Endothelial cell of umbilical vein (primary cell): Measurements from ENCODE around the gene ATXN10. TPM values are rescaled to one million over a fixed set of nuclear protein-coding genes. Genes with fewer than 3 reads are reported as not detected.

ENCODE experiments used
- BruUV-seq: library from RNA; stranded (reverse); fragments of 400-500 nt; replicated peaks from 2 replicates; lab custom pipeline; 2021; lab: Mats Ljungman, UMichigan
- CTCF ChIA-PET: fragments of 300-600, 350-600 bp; sonication (Branson Sonifier 250); formaldehyde crosslinking; loops from one replicate; lab custom pipeline; 2021; ENCODE audit warnings: antibody characterized with exemption, inconsistent platforms; lab: Charles Lee
- POLR2A ChIA-PET: fragments of 300-600, 350-600 bp; sonication (Branson Sonifier 250); formaldehyde crosslinking; loops from one replicate; lab custom pipeline; 2021; ENCODE audit warnings: antibody characterized with exemption, inconsistent platforms; lab: Charles Lee
- DNase-seq: peaks from one replicate; pipeline ENCODE4 v3.0.0-alpha.2; 2011; ENCODE audit warnings: low read depth, low spot score
- FAIRE-seq: peaks from 2 replicates; lab custom pipeline; 2011; peaks lifted over from hg19 to GRCh38; lab: Jason Lieb, UNC
- H2AFZ ChIP-seq: 2 replicates; pipeline ENCODE4 v1.6.0; 2012; ENCODE audit warnings: low read depth, low read length, control low read depth, inconsistent platforms
- H3K27ac ChIP-seq: 2 replicates; pipeline ENCODE4 v1.5.1; 2011; ENCODE audit warnings: low read depth, mild to moderate bottlenecking, control low read depth, low read length, moderate library complexity; ENCODE audit not compliant: insufficient read depth
- H3K27me3 ChIP-seq, 2 experiments: 2 replicates each; pipeline versions ENCODE4 v1.6.0 to v1.6.1; 2011; ENCODE audit warnings: low read length in 2 of 2, mixed read lengths in 1 of 2; ENCODE audit not compliant: control insufficient read depth in 2 of 2, insufficient read depth in 2 of 2
- H3K36me3 ChIP-seq, 2 experiments: 2 replicates in 1 of 2; 3 replicates in 1 of 2; pipeline ENCODE4 v1.5.1; 2011; ENCODE audit warnings: low read length in 2 of 2, mild to moderate bottlenecking in 1 of 2, moderate library complexity in 1 of 2; ENCODE audit not compliant: control insufficient read depth in 2 of 2, insufficient read depth in 2 of 2; ENCODE audit errors: extremely low read depth in 1 of 2
- H3K4me1 ChIP-seq: 3 replicates; pipeline ENCODE4 v1.5.1; 2011; ENCODE audit warnings: mild to moderate bottlenecking, low read length; ENCODE audit not compliant: control insufficient read depth, insufficient read depth; ENCODE audit errors: extremely low read depth
- H3K4me2 ChIP-seq: 2 replicates; pipeline ENCODE4 v1.6.1; 2011; ENCODE audit warnings: low read length, control low read depth, mixed read lengths; ENCODE audit not compliant: insufficient read depth
- H3K4me3 ChIP-seq, 3 experiments: fragments of 200-600 bp in 1 of 3; sonication (generic), shearing (Covaris generic) in 1 of 3; replicated peaks in 1 of 3; 2 replicates each; pipeline ENCODE4 v1.5.1; 2011 to 2016; ENCODE audit warnings: control low read depth in 3 of 3, low read length in 3 of 3, mild to moderate bottlenecking in 2 of 3, inconsistent platforms in 1 of 3, low read depth in 1 of 3, moderate library complexity in 1 of 3; ENCODE audit not compliant: insufficient read depth in 1 of 3
- H3K79me2 ChIP-seq: 2 replicates; pipeline ENCODE4 v1.6.0; 2012; ENCODE audit warnings: low read length, inconsistent platforms; ENCODE audit not compliant: control insufficient read depth, insufficient read depth
- H3K9ac ChIP-seq: replicated peaks from 2 replicates; pipeline ENCODE3; 2011; ENCODE audit warnings: low read length, control low read depth; ENCODE audit not compliant: insufficient read depth; ENCODE audit errors: extremely low read depth
- H3K9me1 ChIP-seq: replicated peaks from 3 replicates; pipeline ENCODE4 v1.6.0; 2011; ENCODE audit warnings: mild to moderate bottlenecking, low read length; ENCODE audit not compliant: control insufficient read depth, insufficient read depth; ENCODE audit errors: extremely low read depth
- H3K9me3 ChIP-seq: replicated peaks from 2 replicates; pipeline ENCODE4 v1.5.1; 2012; ENCODE audit warnings: low read length, inconsistent platforms; ENCODE audit not compliant: control insufficient read depth, insufficient read depth
- H4K20me1 ChIP-seq: replicated peaks from 2 replicates; pipeline ENCODE3; 2011; ENCODE audit warnings: mild to moderate bottlenecking, low read length; ENCODE audit not compliant: control insufficient read depth, insufficient read depth; ENCODE audit errors: extremely low read depth
- CTCF ChIP-seq, 2 donors: IDR thresholded peaks; 1 replicate in 1 of 2; 2 replicates in 1 of 2; pipeline ENCODE4 v1.5.1; 2011; ENCODE audit warnings: low read length in 2 of 2, mild to moderate bottlenecking in 2 of 2, moderate library complexity in 2 of 2, control low read depth in 1 of 2, inconsistent platforms in 1 of 2, low read depth in 1 of 2; ENCODE audit not compliant: insufficient read depth in 1 of 2; ENCODE audit errors: extremely low read depth in 1 of 2
- EZH2 ChIP-seq: IDR thresholded peaks from 2 replicates; pipeline ENCODE4 v1.6.1; 2012; ENCODE audit warnings: borderline replicate concordance, low read depth, mild to moderate bottlenecking, moderate library complexity, low read length, inconsistent platforms; ENCODE audit not compliant: severe bottlenecking
- FOS ChIP-seq: IDR thresholded peaks from 2 replicates; pipeline ENCODE4 v1.6.1; 2011; ENCODE audit warnings: mild to moderate bottlenecking, low read length, moderate library complexity, borderline replicate concordance; ENCODE audit not compliant: insufficient read depth
- GATA2 ChIP-seq: IDR thresholded peaks from 2 replicates; pipeline ENCODE4 v1.7.0; 2011; ENCODE audit warnings: low read depth, mild to moderate bottlenecking, moderate library complexity, mixed read lengths, low read length; ENCODE audit not compliant: insufficient read length, insufficient read depth
- JUN ChIP-seq: IDR thresholded peaks from 2 replicates; pipeline ENCODE4 v1.6.1; 2011; ENCODE audit warnings: borderline replicate concordance, low read depth; ENCODE audit not compliant: insufficient read length, insufficient read depth
- MAX ChIP-seq: IDR thresholded peaks from 2 replicates; pipeline ENCODE4 v1.6.1; 2011; ENCODE audit not compliant: insufficient read depth, insufficient read length
- MYC ChIP-seq: IDR thresholded peaks from one replicate; pipeline ENCODE4 v1.6.1; 2011; ENCODE audit warnings: mild to moderate bottlenecking, low read depth, low read length
- POLR2A ChIP-seq: IDR thresholded peaks from 2 replicates; pipeline ENCODE4 v1.6.1; 2012; ENCODE audit warnings: low read depth, mild to moderate bottlenecking, control low read depth, low read length
- POLR2AphosphoS5 ChIP-seq: IDR thresholded peaks from 2 replicates; pipeline ENCODE4 v1.6.1; 2012; ENCODE audit warnings: low read depth, mild to moderate bottlenecking, control low read depth, low read length, moderate library complexity; ENCODE audit not compliant: insufficient read depth
- dilution Hi-C: fragments of 300-500 bp; cut with MboI; formaldehyde crosslinking; loops from one replicate; pipeline ENCODE4 v1.15.0; 2019; ENCODE audit warnings: low sequenced_read_pairs; ENCODE audit not compliant: extremely low pct_ligation_motif_present
- intact Hi-C: fragments of 100-400 bp; cut with micrococcal nuclease; formaldehyde crosslinking; loops from one replicate; pipeline ENCODE4 v1.10.0; 2022
- polyA plus RNA-seq, 4 experiments: library from polyadenylated mRNA; depleted of rRNA in 3 of 4; stranded (reverse) in 3 of 4; unstranded in 1 of 4; fragments of >200 nt; gene quantifications; 2 replicates each; pipeline versions ENCODE4 v1.2.1 to v1.2.3, GENCODE V29; 2011 to 2012; ENCODE audit warnings: missing spikeins in 1 of 4
- total RNA-seq: library from RNA; stranded (reverse); gene quantifications from 2 replicates; pipeline ENCODE4 v1.2.3, GENCODE V29; 2021

The ATXN10 gene
- total and polyA plus RNA-seq, 2 donors (not counting 3 experiments of a cell fraction or from before 2014, with no cell fraction given), result 73.2 to 91.9 TPM

- DNase-seq, result no peak
- Histone ChIP-seq H3K27me3 (peaks cover 44 to 45% of the 10 kb centered on the region in 2 experiments), H2AFZ (no peak overlapping the region), H3K4me3 (no peak overlapping the region), H3K36me3 (no peaks in the 10 kb centered on the region), H3K9me1 (no peaks in the 10 kb centered on the region), H4K20me1 (no peaks in the 10 kb centered on the region), H3K9me3 (no peaks in the 10 kb centered on the region), H3K4me1 (no peaks in the 10 kb centered on the region), H3K9ac (no peak overlapping the region), H3K79me2 (no peaks in the 10 kb centered on the region), H3K4me2 (no peak overlapping the region), H3K27ac (no peak overlapping the region)
- POLR2A ChIA-PET, result no interaction called here
- no peak for TF ChIP-seq CTCF (IDR thresholded peaks at IDR 0.05; ENCODE audit: extremely low read depth in 1 of 2, insufficient read depth in 1 of 2, low read depth in 1 of 2, low read length in 2 of 2)
- peak; percentile 78 for TF ChIP-seq EZH2
- TF ChIP-seq POLR2A, result no peak
- no peak for TF ChIP-seq FOS
- no peak for FAIRE-seq
- BruUV-seq, result no TSS peak
- intact Hi-C loops, result no loop called here
- CTCF ChIA-PET, result no interaction called here
- dilution Hi-C loops, result no loop called here
Observed at GRCh38 chr22:45880716-45881523, 209.3 kb downstream of the ATXN10 start.

- dilution Hi-C loops, result no loop called here
- Histone ChIP-seq H3K4me1 (no peaks in the 10 kb centered on the region), H3K4me3 (no peak overlapping the region), H3K27me3 (peaks cover 43 to 44% of the 10 kb centered on the region in 2 experiments), H3K4me2 (no peak overlapping the region), H3K79me2 (no peaks in the 10 kb centered on the region), H2AFZ (no peak overlapping the region), H3K9me3 (no peaks in the 10 kb centered on the region), H3K9me1 (no peaks in the 10 kb centered on the region), H3K9ac (no peak overlapping the region), H3K36me3 (no peaks in the 10 kb centered on the region), H4K20me1 (no peaks in the 10 kb centered on the region), H3K27ac (no peak overlapping the region)
- POLR2A ChIA-PET, result no interaction called here
- no TSS peak for BruUV-seq
- intact Hi-C loops, result no loop called here
- DNase-seq (no peak), FAIRE-seq (no peak)
- no peak for TF ChIP-seq JUN
- TF ChIP-seq MYC, result no peak
- TF ChIP-seq MAX, result no peak
- TF ChIP-seq POLR2AphosphoS5, result no peak
- no peak for TF ChIP-seq GATA2
- no peak for TF ChIP-seq FOS
- TF ChIP-seq EZH2, result no peak
- no peak for TF ChIP-seq POLR2A
- TF ChIP-seq CTCF (IDR thresholded peaks at IDR 0.05; ENCODE audit: extremely low read depth in 1 of 2, insufficient read depth in 1 of 2, low read depth in 1 of 2, low read length in 2 of 2), result no peak
- CTCF ChIA-PET, result no interaction called here
Observed at GRCh38 chr22:45881524-45881875, 209.9 kb downstream of the ATXN10 start.
